SK-N-SH (cell line): ENCODE measurements around the gene HPS5. TPM values are rescaled to one million over a fixed set of nuclear protein-coding genes. Genes with fewer than 3 reads are reported as not detected.

Experiments used
- CTCF ChIA-PET: fragments of 300-600, 350-600 bp; formaldehyde crosslinking; extraction: SDS; loops from one replicate; lab custom pipeline; 2021; lab: Yijun Ruan, JAX
- POLR2A ChIA-PET: fragments of 350-600 bp; sonication (Branson Sonifier 250); formaldehyde crosslinking; extraction: SDS; loops from one replicate; lab custom pipeline; 2020; ENCODE audit warnings: antibody characterized with exemption, inconsistent platforms; lab: Yijun Ruan, JAX
- DNase-seq: peaks from one replicate; pipeline ENCODE4 v3.0.0; 2012
- H2AFZ ChIP-seq: fragments of 200-600 bp; sonication (generic); 2 replicates; pipeline ENCODE4 v1.8.1; 2016; ENCODE audit warnings: antibody characterized with exemption, mild to moderate bottlenecking, low read depth
- H3F3A ChIP-seq: fragments of 200-600 bp; sonication (generic); replicated peaks from 2 replicates; pipeline ENCODE3; 2016; ENCODE audit warnings: antibody characterized with exemption, mild to moderate bottlenecking; ENCODE audit not compliant: insufficient read depth
- H3K27ac ChIP-seq, 2 experiments: fragments of 200-500 bp in 1 of 2; fragments of 200-600 bp in 1 of 2; sonication (Bioruptor generic) in 1 of 2; sonication (generic), shearing (Covaris generic) in 1 of 2; 2 replicates each; pipeline versions ENCODE4 v1.5.1 to v1.6.1; 2014 to 2016; ENCODE audit warnings: low read depth in 2 of 2, inconsistent platforms in 1 of 2, low read length in 1 of 2, mild to moderate bottlenecking in 1 of 2, mixed read lengths in 1 of 2
- H3K27me3 ChIP-seq: fragments of 200-600 bp; sonication (generic), shearing (Covaris generic); 2 replicates; pipeline ENCODE4 v1.6.1; 2016; ENCODE audit warnings: mixed run types; ENCODE audit not compliant: insufficient read depth
- H3K36me3 ChIP-seq, 2 experiments: fragments of 200-500 bp in 1 of 2; fragments of 200-600 bp in 1 of 2; sonication (Bioruptor generic) in 1 of 2; sonication (generic) in 1 of 2; replicated peaks in 1 of 2; 2 replicates each; pipeline versions ENCODE3 to v1.5.1; 2014 to 2016; ENCODE audit warnings: low read length in 1 of 2, mild to moderate bottlenecking in 1 of 2; ENCODE audit not compliant: insufficient read depth in 2 of 2, control insufficient read depth in 1 of 2
- H3K4me1 ChIP-seq, 2 experiments: fragments of 200-500 bp in 1 of 2; fragments of 200-600 bp in 1 of 2; sonication (Bioruptor generic) in 1 of 2; sonication (generic), shearing (Covaris generic) in 1 of 2; 2 replicates each; pipeline versions ENCODE4 v1.5.1 to v1.6.1; 2014 to 2016; ENCODE audit warnings: low read depth in 1 of 2, low read length in 1 of 2, mixed run types in 1 of 2; ENCODE audit not compliant: insufficient read depth in 2 of 2, control insufficient read depth in 1 of 2
- H3K4me2 ChIP-seq: fragments of 200-600 bp; sonication (generic), shearing (Covaris generic); 2 replicates; pipeline ENCODE4 v1.6.1; 2017; ENCODE audit warnings: mixed run types
- H3K4me3 ChIP-seq, 2 experiments: fragments of 200-500 bp in 1 of 2; fragments of 200-600 bp in 1 of 2; sonication (Bioruptor generic) in 1 of 2; sonication (generic), shearing (Covaris generic) in 1 of 2; 2 replicates each; pipeline versions ENCODE4 v1.5.1 to v1.8.1; 2014 to 2016; ENCODE audit warnings: low read depth in 2 of 2, inconsistent platforms in 1 of 2, low read length in 1 of 2, mild to moderate bottlenecking in 1 of 2, mixed read lengths in 1 of 2, moderate library complexity in 1 of 2
- H3K79me2 ChIP-seq: fragments of 200-600 bp; sonication (generic); 2 replicates; pipeline ENCODE4 v1.8.1; 2017; ENCODE audit warnings: mild to moderate bottlenecking; ENCODE audit not compliant: insufficient read depth
- H3K9ac ChIP-seq: fragments of 200-600 bp; sonication (generic); 2 replicates; pipeline ENCODE4 v1.6.1; 2017; ENCODE audit warnings: mixed run types
- H3K9me2 ChIP-seq: fragments of 200-600 bp; sonication (generic); 2 replicates; pipeline ENCODE4 v1.6.1; 2017; ENCODE audit warnings: mixed run types
- H3K9me3 ChIP-seq: fragments of 200-600 bp; sonication (generic); 2 replicates; pipeline ENCODE4 v1.6.1; 2017; ENCODE audit warnings: mixed run types, mild to moderate bottlenecking, moderate library complexity
- H4K20me1 ChIP-seq: fragments of 200-600 bp; sonication (generic); 2 replicates; pipeline ENCODE4 v1.6.1; 2017; ENCODE audit warnings: mild to moderate bottlenecking, mixed run types; ENCODE audit not compliant: insufficient read depth
- CHD2 ChIP-seq: fragments of 150-350 bp; IDR thresholded peaks from 2 replicates; pipeline ENCODE4 v1.6.1; 2018; ENCODE audit warnings: low read length; ENCODE audit not compliant: partially characterized antibody
- ELF1 ChIP-seq: IDR thresholded peaks from 2 replicates; pipeline ENCODE4 v1.4.0; 2012
- EZH2phosphoT487 ChIP-seq: fragments of 200-600 bp; sonication (generic); IDR thresholded peaks from 2 replicates; pipeline ENCODE4 v1.6.1; 2017; ENCODE audit warnings: low read depth, mixed run types, mild to moderate bottlenecking, antibody characterized with exemption, moderate library complexity, borderline replicate concordance
- FOXJ3 ChIP-seq: sonication (generic); formaldehyde crosslinking; IDR thresholded peaks from 2 replicates; pipeline ENCODE4 v1.5.1; 2020; ENCODE audit warnings: mild to moderate bottlenecking, missing genetic modification reagents
- FOXM1 ChIP-seq: IDR thresholded peaks from 2 replicates; pipeline ENCODE4 v1.4.0; 2012; ENCODE audit warnings: low read depth, mild to moderate bottlenecking
- MAX ChIP-seq: IDR thresholded peaks from 2 replicates; pipeline ENCODE4 v1.4.0; 2012; ENCODE audit warnings: low read depth
- MXI1 ChIP-seq: IDR thresholded peaks from 2 replicates; pipeline ENCODE4 v1.6.1; 2012; ENCODE audit warnings: mild to moderate bottlenecking, low read depth, low read length, improper control_type of control experiment
- NRF1 ChIP-seq: IDR thresholded peaks from 2 replicates; pipeline ENCODE4 v1.6.1; 2012; ENCODE audit warnings: low read depth, mild to moderate bottlenecking, low read length
- RCOR1 ChIP-seq: fragments of 150-350 bp; IDR thresholded peaks from 2 replicates; pipeline ENCODE4 v1.6.1; 2017; ENCODE audit warnings: antibody characterized with exemption, low read length
- REST ChIP-seq: IDR thresholded peaks from 2 replicates; pipeline ENCODE4 v1.6.1; 2012; ENCODE audit warnings: mild to moderate bottlenecking, low read depth, low read length, moderate library complexity
- RFX5 ChIP-seq: IDR thresholded peaks from 2 replicates; pipeline ENCODE4 v1.6.1; 2012; ENCODE audit warnings: mild to moderate bottlenecking, improper control_type of control experiment, low read length
- TCF12 ChIP-seq: IDR thresholded peaks from 2 replicates; pipeline ENCODE4 v1.4.0; 2012
- YY1 ChIP-seq: IDR thresholded peaks from 2 replicates; pipeline ENCODE4 v1.4.0; 2012; ENCODE audit warnings: low read depth, mild to moderate bottlenecking
- WGBS: methylation state at CpG from one replicate; pipeline ENCODE4 v1.1.6; 2017; ENCODE audit warnings: low lambda C conversion rate; 5-methylcytosine and 5-hydroxymethylcytosine counted together
- polyA plus RNA-seq, 3 experiments: library from polyadenylated mRNA; depleted of rRNA; stranded (reverse); fragments of >200 nt; gene quantifications; 2 replicates each; pipeline ENCODE4 v1.2.3, GENCODE V29; 2012
- TF ChIP-seq, protein P1 (sequence below): fragments of 200-600 bp; sonication (generic); IDR thresholded peaks from 2 replicates; pipeline ENCODE4 v1.6.1; 2017; ENCODE audit warnings: antibody characterized with exemption, mild to moderate bottlenecking, moderate library complexity

HPS5 gene
- polyA plus RNA-seq, 1 of the 3 experiments (the other 2 are of a cell fraction), result 8.2 TPM

- no peaks in the 10 kb centered on the region for H4K20me1 ChIP-seq
- 97% methylated on average over 4 of the region's 4 CpGs for WGBS
- H3K9ac ChIP-seq, result no peak overlapping the region
- TF ChIP-seq FOXJ3 (CRISPR knock-in tag), result no peak
- no peak for TF ChIP-seq TCF12
- TF ChIP-seq EZH2phosphoT487, result no peak
- TF ChIP-seq RCOR1, result no peak
- no peak for TF ChIP-seq RFX5
- no peak for TF ChIP-seq NRF1
- no peak for TF ChIP-seq ELF1
- TF ChIP-seq FOXM1, result no peak
- TF ChIP-seq, protein P1, sequence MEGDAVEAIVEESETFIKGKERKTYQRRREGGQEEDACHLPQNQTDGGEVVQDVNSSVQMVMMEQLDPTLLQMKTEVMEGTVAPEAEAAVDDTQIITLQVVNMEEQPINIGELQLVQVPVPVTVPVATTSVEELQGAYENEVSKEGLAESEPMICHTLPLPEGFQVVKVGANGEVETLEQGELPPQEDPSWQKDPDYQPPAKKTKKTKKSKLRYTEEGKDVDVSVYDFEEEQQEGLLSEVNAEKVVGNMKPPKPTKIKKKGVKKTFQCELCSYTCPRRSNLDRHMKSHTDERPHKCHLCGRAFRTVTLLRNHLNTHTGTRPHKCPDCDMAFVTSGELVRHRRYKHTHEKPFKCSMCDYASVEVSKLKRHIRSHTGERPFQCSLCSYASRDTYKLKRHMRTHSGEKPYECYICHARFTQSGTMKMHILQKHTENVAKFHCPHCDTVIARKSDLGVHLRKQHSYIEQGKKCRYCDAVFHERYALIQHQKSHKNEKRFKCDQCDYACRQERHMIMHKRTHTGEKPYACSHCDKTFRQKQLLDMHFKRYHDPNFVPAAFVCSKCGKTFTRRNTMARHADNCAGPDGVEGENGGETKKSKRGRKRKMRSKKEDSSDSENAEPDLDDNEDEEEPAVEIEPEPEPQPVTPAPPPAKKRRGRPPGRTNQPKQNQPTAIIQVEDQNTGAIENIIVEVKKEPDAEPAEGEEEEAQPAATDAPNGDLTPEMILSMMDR, result no peak
- TF ChIP-seq YY1, result no peak
- TF ChIP-seq MXI1, result no peak
- TF ChIP-seq REST, result no peak
- TF ChIP-seq CHD2, result no peak
- no peak for TF ChIP-seq MAX
- H3K4me3 ChIP-seq, result no peak overlapping the region
- H3K4me1 ChIP-seq, result peaks cover 3 to 10% of the 10 kb centered on the region in 2 experiments; a peak in 3 of 4 replicates
- H3K27ac ChIP-seq, result no peak overlapping the region
- CTCF ChIA-PET, result no interaction called here
- H3K4me2 ChIP-seq, result no peak overlapping the region
- peaks cover 0 to 3% of the 10 kb centered on the region in 2 experiments for H3K36me3 ChIP-seq
- H3K9me2 ChIP-seq, result no peaks in the 10 kb centered on the region
- no peak for DNase-seq
- no peak overlapping the region for H2AFZ ChIP-seq
- POLR2A ChIA-PET, result no interaction called here
- H3K27me3 ChIP-seq, result no peaks in the 10 kb centered on the region
- peaks cover 85% of the 10 kb centered on the region for H3K79me2 ChIP-seq
- H3K9me3 ChIP-seq, result no peaks in the 10 kb centered on the region
- peaks cover 18% of the 10 kb centered on the region for H3F3A ChIP-seq
These were observed 4.4 kb downstream of the HPS5 start for GRCh38 chr11:18317551-18317950.
